SK-N-SH treated with all-trans-retinoic acid at 6 μM for 48 hours (cell line): ENCODE data around the gene JARID2.

Experiments used
- ATAC-seq: fragments of 200-7000 bp; cut with Tn5 transposase; 3 replicates; pipeline ENCODE4 v1.9.1; 2020; ENCODE audit warnings: mild to moderate bottlenecking, moderate library complexity
- ARNTL ChIP-seq: fragments of 450-650 bp; formaldehyde crosslinking; IDR thresholded peaks from 2 replicates; pipeline ENCODE4 v1.5.0; 2020; ENCODE audit warnings: low read depth, mild to moderate bottlenecking, moderate library complexity, borderline replicate concordance
- BACH2 ChIP-seq: fragments of 250-450 bp; sonication (Bioruptor Pico); IDR thresholded peaks from 2 replicates; pipeline ENCODE4 v1.9.0; 2021; ENCODE audit warnings: mild to moderate bottlenecking, borderline replicate concordance
- CREB5 ChIP-seq: fragments of 250-450 bp; sonication (Bioruptor Pico); IDR thresholded peaks from 2 replicates; pipeline ENCODE4 v1.5.1; 2020; ENCODE audit warnings: low read depth, mild to moderate bottlenecking, moderate library complexity
- CSDC2 ChIP-seq: fragments of 250-450 bp; sonication (Bioruptor Pico); IDR thresholded peaks from 2 replicates; pipeline ENCODE4 v1.5.0; 2020; ENCODE audit warnings: mild to moderate bottlenecking, moderate library complexity
- CSRNP3 ChIP-seq: fragments of 250-450 bp; sonication (Bioruptor Pico); IDR thresholded peaks from 2 replicates; pipeline ENCODE4 v1.5.1; 2021; ENCODE audit warnings: mild to moderate bottlenecking, moderate library complexity
- ESRRG ChIP-seq: fragments of 250-450 bp; sonication (Bioruptor Pico); IDR thresholded peaks from 2 replicates; pipeline ENCODE4 v1.6.1; 2021; ENCODE audit warnings: mild to moderate bottlenecking
- GLIS3 ChIP-seq: fragments of 250-450 bp; sonication (Bioruptor Pico); IDR thresholded peaks from 2 replicates; pipeline ENCODE4 v1.5.0; 2020; ENCODE audit warnings: mild to moderate bottlenecking, moderate library complexity
- ISL1 ChIP-seq: fragments of 250-450 bp; sonication (Bioruptor Pico); IDR thresholded peaks from 2 replicates; pipeline ENCODE4 v2.1.2; 2022; ENCODE audit warnings: mild to moderate bottlenecking, moderate library complexity
- OSR1 ChIP-seq: fragments of 250-450 bp; sonication (Bioruptor Pico); IDR thresholded peaks from 2 replicates; pipeline ENCODE4 v1.8.0; 2022; ENCODE audit warnings: moderate library complexity, mild to moderate bottlenecking, inconsistent platforms
- PATZ1 ChIP-seq: fragments of 250-450 bp; sonication (Bioruptor Pico); IDR thresholded peaks from 2 replicates; pipeline ENCODE4 v1.8.0; 2020; ENCODE audit warnings: mild to moderate bottlenecking, moderate library complexity, borderline replicate concordance
- POU6F1 ChIP-seq: fragments of 250-450 bp; sonication (Bioruptor Pico); IDR thresholded peaks from 2 replicates; pipeline ENCODE4 v1.8.0; 2021; ENCODE audit warnings: low read depth, mild to moderate bottlenecking, moderate library complexity, borderline replicate concordance
- PPARA ChIP-seq: fragments of 250-450 bp; sonication (Bioruptor Pico); IDR thresholded peaks from 2 replicates; pipeline ENCODE4 v1.5.0; 2020; ENCODE audit warnings: mild to moderate bottlenecking, borderline replicate concordance
- RARB ChIP-seq: fragments of 250-450 bp; sonication (Bioruptor Pico); IDR thresholded peaks from 2 replicates; pipeline ENCODE4 v1.8.0; 2021; ENCODE audit warnings: mild to moderate bottlenecking, moderate library complexity
- SNAI2 ChIP-seq: fragments of 250-450 bp; sonication (Bioruptor Pico); IDR thresholded peaks from 2 replicates; pipeline ENCODE4 v1.5.0; 2020; ENCODE audit warnings: mild to moderate bottlenecking, moderate library complexity
- TCF4 ChIP-seq: fragments of 250-450 bp; sonication (Bioruptor Pico); IDR thresholded peaks from 2 replicates; pipeline ENCODE4 v1.8.0; 2021; ENCODE audit warnings: mild to moderate bottlenecking, moderate library complexity, borderline replicate concordance
- TOX ChIP-seq: fragments of 250-450 bp; sonication (Bioruptor Pico); IDR thresholded peaks from 2 replicates; pipeline ENCODE4 v1.8.0; 2021; ENCODE audit warnings: mild to moderate bottlenecking, moderate library complexity, borderline replicate concordance
- TSHZ2 ChIP-seq: fragments of 250-450 bp; sonication (Bioruptor Pico); IDR thresholded peaks from 2 replicates; pipeline ENCODE4 v1.5.0; 2020; ENCODE audit warnings: mild to moderate bottlenecking, moderate library complexity
- ZC3H10 ChIP-seq: fragments of 250-450 bp; sonication (Bioruptor Pico); IDR thresholded peaks from 2 replicates; pipeline ENCODE4 v1.5.1; 2021; ENCODE audit warnings: mild to moderate bottlenecking, moderate library complexity
- ZFP3 ChIP-seq: fragments of 250-450 bp; sonication (Bioruptor Pico); IDR thresholded peaks from 2 replicates; pipeline ENCODE4 v1.5.0; 2020; ENCODE audit warnings: mild to moderate bottlenecking, moderate library complexity
- ZFP30 ChIP-seq: fragments of 450-650 bp; formaldehyde crosslinking; IDR thresholded peaks from 2 replicates; pipeline ENCODE4 v1.5.0; 2022; ENCODE audit warnings: mild to moderate bottlenecking, moderate library complexity
- ZNF565 ChIP-seq: fragments of 450-650 bp; formaldehyde crosslinking; conservative IDR thresholded peaks from 2 replicates; pipeline ENCODE4 v1.5.0; 2020; ENCODE audit warnings: low read depth, mild to moderate bottlenecking, moderate library complexity
- ZNF70 ChIP-seq: fragments of 450-650 bp; formaldehyde crosslinking; IDR thresholded peaks from 2 replicates; pipeline ENCODE4 v1.5.0; 2020; ENCODE audit warnings: mild to moderate bottlenecking, moderate library complexity
- ZNF8 ChIP-seq: fragments of 450-650 bp; formaldehyde crosslinking; IDR thresholded peaks from 2 replicates; pipeline ENCODE4 v1.5.0; 2020; ENCODE audit warnings: mild to moderate bottlenecking, moderate library complexity

JARID2 gene

GRCh38 chr6:15393605-15394004, 147.7 kb downstream of the JARID2 start:
- ATAC-seq = no peak
- TF ChIP-seq BACH2 (CRISPR knock-in tag) = no peak
- TF ChIP-seq GLIS3 (CRISPR knock-in tag) = no peak
- TF ChIP-seq ZNF8 (CRISPR knock-in tag) = no peak
- TF ChIP-seq ARNTL (CRISPR knock-in tag) = no peak
- no peak for TF ChIP-seq CSRNP3
- no peak for TF ChIP-seq OSR1 (CRISPR knock-in tag)
- no peak for TF ChIP-seq ZNF70
- TF ChIP-seq TCF4 (CRISPR knock-in tag) = no peak
- no peak for TF ChIP-seq SNAI2 (CRISPR knock-in tag)
- TF ChIP-seq, all 23 proteins: peak for 0

- no peak for TF ChIP-seq ZFP30 (CRISPR knock-in tag)
- no peak for TF ChIP-seq ISL1 (CRISPR knock-in tag)
- no peak for TF ChIP-seq OSR1 (CRISPR knock-in tag)
- TF ChIP-seq ZNF8 (CRISPR knock-in tag) = no peak
- no peak for TF ChIP-seq CSDC2 (CRISPR knock-in tag)
- no peak for TF ChIP-seq ZNF565
- TF ChIP-seq CREB5 (CRISPR knock-in tag) = no peak
- TF ChIP-seq ESRRG (CRISPR knock-in tag) = no peak
- TF ChIP-seq TSHZ2 (CRISPR knock-in tag) = no peak
- TF ChIP-seq ZFP3 (CRISPR knock-in tag) = no peak
- TF ChIP-seq SNAI2 (CRISPR knock-in tag) = no peak
- no peak for TF ChIP-seq PPARA (CRISPR knock-in tag)
- no peak for TF ChIP-seq TCF4 (CRISPR knock-in tag)
- TF ChIP-seq GLIS3 (CRISPR knock-in tag) = no peak
- TF ChIP-seq ARNTL (CRISPR knock-in tag) = no peak
- TF ChIP-seq BACH2 (CRISPR knock-in tag) = no peak
- TF ChIP-seq TOX (CRISPR knock-in tag) = no peak
- no peak for ATAC-seq
These were observed 149.2 kb downstream of the JARID2 start for GRCh38 chr6:15395087-15395486.

- TF ChIP-seq POU6F1 (no peak), TOX (CRISPR knock-in tag) (no peak), ARNTL (CRISPR knock-in tag) (no peak), SNAI2 (CRISPR knock-in tag) (no peak), ZNF565 (no peak), ZNF8 (CRISPR knock-in tag) (no peak), PATZ1 (CRISPR knock-in tag) (no peak), ZFP3 (CRISPR knock-in tag) (no peak), CSRNP3 (no peak), CSDC2 (CRISPR knock-in tag) (no peak), GLIS3 (CRISPR knock-in tag) (no peak), ZNF70 (no peak), RARB (CRISPR knock-in tag) (no peak), ISL1 (CRISPR knock-in tag) (no peak), ZC3H10 (CRISPR knock-in tag) (no peak), CREB5 (CRISPR knock-in tag) (no peak), PPARA (CRISPR knock-in tag) (no peak), ESRRG (CRISPR knock-in tag) (no peak)
These were observed 150.9 kb downstream of the JARID2 start for GRCh38 chr6:15396808-15397207.

More at GRCh38 chr6:15396808-15397207, 150.9 kb downstream of the JARID2 start:
- ATAC-seq = no peak
